Gastroesophageal sphincter (tissue), 3 donors: ENCODE data around the gene SGCD.

ENCODE experiments used
- CTCF ChIP-seq, 4 experiments: fragments of 200-600 bp in 2 of 4; fragments of 450-650 bp in 2 of 4; sonication (generic) in 1 of 4; IDR thresholded peaks; one replicate each; pipeline ENCODE4 v1.5.1; 2017 to 2019; ENCODE audit warnings: antibody characterized with exemption in 4 of 4, mild to moderate bottlenecking in 2 of 4, moderate library complexity in 2 of 4
- EP300 ChIP-seq: sonication (generic); formaldehyde crosslinking; IDR thresholded peaks from one replicate; pipeline ENCODE4 v1.6.1; 2017; ENCODE audit warnings: antibody characterized with exemption, mild to moderate bottlenecking
- POLR2A ChIP-seq, 2 donors: fragments of 450-650 bp; IDR thresholded peaks; one replicate each; pipeline ENCODE4 v1.6.1; 2017; ENCODE audit warnings: antibody characterized with exemption in 2 of 2, mild to moderate bottlenecking in 2 of 2, moderate library complexity in 1 of 2

GRCh38 chr5:156624686-156625085, 297.7 kb downstream of the SGCD start:
- no peak for TF ChIP-seq CTCF (IDR thresholded peaks at IDR 0.05)
- no peak for TF ChIP-seq POLR2A (IDR thresholded peaks at IDR 0.05)
- no peak for TF ChIP-seq EP300
